CD4-positive, alpha-beta memory T cell (primary cell): Measurements from ENCODE around the gene RPL13A. TPM values are rescaled to one million over a fixed set of nuclear protein-coding genes. Genes with fewer than 3 reads are reported as not detected.
"Not testable (repeated sequence)": the region's sequence is repeated elsewhere in the genome, so short reads cannot be mapped to it uniquely, and the experiment has no call there.

Source experiments
- CTCF ChIA-PET: fragments of 350-600 bp; sonication (Branson Sonifier 250); formaldehyde crosslinking; loops from one replicate; lab custom pipeline; 2021; ENCODE audit warnings: inconsistent platforms; ENCODE audit not compliant: partially characterized antibody; lab: Charles Lee
- POLR2A ChIA-PET: fragments of 350-600 bp; sonication (Branson Sonifier 250); formaldehyde crosslinking; loops from one replicate; lab custom pipeline; 2021; ENCODE audit not compliant: partially characterized antibody; lab: Charles Lee
- DNase-seq, 5 donors: peaks; one replicate each; pipeline versions ENCODE4 v3.0.0 to v3.0.0-alpha.2; 2020 to 2022; ENCODE audit warnings: mixed read lengths in 1 of 5
- H3K27ac ChIP-seq: one replicate; pipeline ENCODE4 v1.7.0; 2013; ENCODE audit warnings: low read depth, low read length
- H3K27me3 ChIP-seq: 2 replicates; pipeline ENCODE4 v1.7.0; 2013; ENCODE audit warnings: mild to moderate bottlenecking, low read length, moderate library complexity; ENCODE audit not compliant: insufficient read depth
- H3K36me3 ChIP-seq: 2 replicates; pipeline ENCODE4 v1.7.0; 2013; ENCODE audit warnings: mild to moderate bottlenecking, low read length, moderate library complexity; ENCODE audit not compliant: insufficient read depth
- H3K4me1 ChIP-seq: 2 replicates; pipeline ENCODE4 v1.7.0; 2013; ENCODE audit warnings: mild to moderate bottlenecking, low read length, moderate library complexity; ENCODE audit not compliant: insufficient read depth
- H3K4me3 ChIP-seq, 2 donors: one replicate each; pipeline ENCODE4 v1.7.0; 2013; ENCODE audit warnings: low read length in 2 of 2, mild to moderate bottlenecking in 1 of 2
- H3K9me3 ChIP-seq, 2 donors: one replicate each; pipeline ENCODE4 v1.7.0; 2013; ENCODE audit warnings: low read length in 2 of 2, control low read depth in 1 of 2; ENCODE audit not compliant: control insufficient read depth in 1 of 2
- H3K27ac Mint-ChIP-seq, 7 donors: one replicate each; pipeline ENCODE4 v1.8.0; 2020 to 2021; ENCODE audit warnings: mixed read lengths in 7 of 7, mild to moderate bottlenecking in 6 of 7, inconsistent platforms in 3 of 7, moderate library complexity in 3 of 7
- H3K27me3 Mint-ChIP-seq, 2 donors: one replicate each; pipeline ENCODE4 v1.8.0; 2020 to 2021; ENCODE audit warnings: mixed read lengths in 2 of 2
- H3K36me3 Mint-ChIP-seq, 2 donors: one replicate each; pipeline ENCODE4 v1.8.0; 2020 to 2021; ENCODE audit warnings: mixed read lengths in 2 of 2, inconsistent platforms in 1 of 2, mild to moderate bottlenecking in 1 of 2
- H3K4me1 Mint-ChIP-seq, 4 donors: one replicate each; pipeline ENCODE4 v1.8.0; 2020 to 2021; ENCODE audit warnings: mixed read lengths in 4 of 4, mild to moderate bottlenecking in 1 of 4
- H3K4me3 Mint-ChIP-seq, 8 donors: one replicate each; pipeline ENCODE4 v1.8.0; 2020 to 2021; ENCODE audit warnings: mixed read lengths in 8 of 8, mild to moderate bottlenecking in 7 of 8, moderate library complexity in 6 of 8, inconsistent platforms in 3 of 8
- H3K9me3 Mint-ChIP-seq, 8 donors: one replicate each; pipeline ENCODE4 v1.8.0; 2020 to 2021; ENCODE audit warnings: mixed read lengths in 8 of 8, mild to moderate bottlenecking in 5 of 8, inconsistent platforms in 3 of 8, moderate library complexity in 1 of 8
- intact Hi-C: fragments of 100-400 bp; cut with micrococcal nuclease; formaldehyde crosslinking; loops from one replicate; pipeline ENCODE4 v1.15.1; 2023
- polyA plus RNA-seq, 2 donors: library from polyadenylated mRNA; unstranded; fragments of 300-500 nt; fragmentation: Illumina TruSeq; gene quantifications; one replicate each; pipeline ENCODE4 v1.2.3, GENCODE V29; 2021
- total RNA-seq, 2 experiments: library from RNA; stranded (reverse); gene quantifications; one replicate each; pipeline ENCODE4 v1.2.3, GENCODE V29; 2021

RPL13A gene
- total and polyA plus RNA-seq, 4 experiments from 2014 or later = 1,827 to 5,661 (median 4,281) TPM

- Histone ChIP-seq H3K4me1 (peaks cover 68% of the 10 kb centered on the region), H3K4me3 (no peak overlapping the region), H3K36me3 (peaks cover under 1% of the 10 kb centered on the region), H3K27ac (peak overlapping the region; percentile 75), H3K9me3 (no peaks in the 10 kb centered on the region), H3K27me3 (no peaks in the 10 kb centered on the region)
- intact Hi-C loops = loop anchor here (1.0 to 2.0 kb wide), 2 partner anchors 27 to 244 kb away; no protein-coding TSS in a partner anchor
- peaks cover 9 to 15% of the 10 kb centered on the region in 2 donors for H3K36me3 Mint-ChIP-seq
- H3K4me1 Mint-ChIP-seq = peaks cover 24 to 65% (median 40%) of the 10 kb centered on the region in 4 donors
- ChIA-PET POLR2A (interaction anchor here (0.6 to 6.2 kb wide), 28 partner anchors 13 to 244 kb away, joined by 3 to 222 read pairs (median 4); partner anchors contain the start of genes ALDH16A1, CD37, KASH5 and PIH1D1), CTCF (interaction anchor here (0.7 to 6.0 kb wide), 19 partner anchors 8 to 244 kb away, joined by 3 to 227 read pairs (median 6); partner anchors contain the start of genes ALDH16A1, PIH1D1, PRR12 and RPS11)
- DNase-seq = no peak
- peak overlapping the region in 7 of 8 donors; percentile 12 to 81 (median 52) for H3K4me3 Mint-ChIP-seq
- H3K27me3 Mint-ChIP-seq = no peaks in the 10 kb centered on the region
- H3K27ac Mint-ChIP-seq = peak overlapping the region; percentile 94 to 100 (median 100)
- peaks cover 0 to 3% (median 0%) of the 10 kb centered on the region in 8 donors for H3K9me3 Mint-ChIP-seq
These were observed 16.8 kb upstream of the RPL13A start for GRCh38 chr19:49470615-49470978.

GRCh38 chr19:49472936-49473335, 14.5 kb upstream of the RPL13A start:
- peaks cover 20 to 26% of the 10 kb centered on the region in 2 donors for H3K36me3 Mint-ChIP-seq

GRCh38 chr19:49473501-49473867, 13.9 kb upstream of the RPL13A start:
- ChIA-PET CTCF (interaction anchor here (0.6 to 6.0 kb wide), 35 partner anchors 9 to 248 kb away, joined by 3 to 227 read pairs (median 4); partner anchors contain the start of genes ALDH16A1, CD37, KASH5 and PIH1D1), POLR2A (interaction anchor here (0.6 to 6.2 kb wide), 20 partner anchors 9 to 205 kb away, joined by 3 to 222 read pairs (median 5); partner anchors contain the start of genes ALDH16A1, BCL2L12, IRF3 and NOSIP)
- H3K36me3 Mint-ChIP-seq = peaks cover 20 to 26% of the 10 kb centered on the region in 2 donors
- H3K4me3 Mint-ChIP-seq = peak overlapping the region; percentile 90 to 99 (median 94)
- Histone ChIP-seq H3K27ac (peak overlapping the region; percentile 96), H3K36me3 (peaks cover 16% of the 10 kb centered on the region), H3K4me1 (peaks cover 65% of the 10 kb centered on the region), H3K4me3 (peak overlapping the region; percentile 44 to 94)
- H3K9me3 Mint-ChIP-seq, H3K27me3 Mint-ChIP-seq, intact Hi-C loops, H3K27me3 ChIP-seq, DNase-seq, H3K9me3 ChIP-seq: not testable (repeated sequence)
- peaks cover 31 to 71% (median 51%) of the 10 kb centered on the region in 4 donors for H3K4me1 Mint-ChIP-seq
- H3K27ac Mint-ChIP-seq = peak overlapping the region; percentile 91 to 99 (median 97)

More at GRCh38 chr19:49472936-49473335, 14.5 kb upstream of the RPL13A start:
- Histone ChIP-seq H3K27ac (peak overlapping the region; percentile 96), H3K4me3 (peak overlapping the region in 1 of 2 donors; percentile 8), H3K4me1 (peaks cover 71% of the 10 kb centered on the region), H3K27me3 (no peaks in the 10 kb centered on the region), H3K9me3 (no peaks in the 10 kb centered on the region), H3K36me3 (peaks cover 16% of the 10 kb centered on the region)
- H3K9me3 Mint-ChIP-seq = peaks cover 0 to 3% (median 0%) of the 10 kb centered on the region in 8 donors
- H3K4me3 Mint-ChIP-seq = peak overlapping the region; percentile 61 to 99 (median 94)
- peak overlapping the region; percentile 91 to 99 (median 97) for H3K27ac Mint-ChIP-seq
- ChIA-PET POLR2A (interaction anchor here (0.6 to 6.2 kb wide), 18 partner anchors 12 to 205 kb away, joined by 3 to 222 read pairs (median 6); partner anchors contain the start of genes ALDH16A1, BCL2L12, IRF3 and NOSIP), CTCF (interaction anchor here (0.6 to 6.0 kb wide), 29 partner anchors 10 to 247 kb away, joined by 3 to 227 read pairs (median 4); partner anchors contain the start of genes ALDH16A1, DKKL1, KASH5 and PIH1D1)
- H3K27me3 Mint-ChIP-seq = no peaks in the 10 kb centered on the region
- peaks cover 31 to 73% (median 51%) of the 10 kb centered on the region in 4 donors for H3K4me1 Mint-ChIP-seq
- DNase-seq = no peak
- intact Hi-C loops = no loop called here

GRCh38 chr19:49473868-49474541, 13.4 kb upstream of the RPL13A start, which contains the start of gene FLT3LG:
TSS of gene FLT3LG (plus strand) at chr19:49474215. CDS start at chr19:49474640, 425 bp downstream.
- Histone ChIP-seq H3K4me3 (peak within 1 kb of the TSS; percentile 77 to 94), H3K27me3 (no peaks in the 10 kb centered on the region), H3K27ac (peak within 1 kb of the TSS; percentile 96), H3K36me3 (peaks cover 16% of the 10 kb centered on the region), H3K9me3 (no peaks in the 10 kb centered on the region), H3K4me1 (peaks cover 64% of the 10 kb centered on the region)
- Mint-ChIP-seq H3K27ac (peak within 1 kb of the TSS; percentile 91 to 99 (median 98)), H3K36me3 (peaks cover 16 to 25% of the 10 kb centered on the region in 2 donors), H3K9me3 (peaks cover 0 to 3% (median 0%) of the 10 kb centered on the region in 8 donors), H3K4me1 (peaks cover 27 to 71% (median 46%) of the 10 kb centered on the region in 4 donors), H3K27me3 (no peaks in the 10 kb centered on the region), H3K4me3 (peak within 1 kb of the TSS; percentile 90 to 99 (median 94))
- ChIA-PET POLR2A (interaction anchor here (0.6 to 6.2 kb wide), 19 partner anchors 9 to 204 kb away, joined by 3 to 222 read pairs (median 5); partner anchors contain the start of genes ALDH16A1, NOSIP, PIH1D1 and RPL13A), CTCF (interaction anchor here (0.6 to 6.0 kb wide), 33 partner anchors 8 to 248 kb away, joined by 3 to 227 read pairs (median 4); partner anchors contain the start of genes ALDH16A1, CD37, KASH5 and PIH1D1)
- intact Hi-C loops = loop anchor here (1.0 to 2.0 kb wide), 7 partner anchors 13 to 207 kb away; partner anchors contain the start of genes ALDH16A1 and RPL13A
- peak; percentile 96 to 97 (median 97) for DNase-seq

- Mint-ChIP-seq H3K4me3 (peak overlapping the region; percentile 90 to 99 (median 94)), H3K36me3 (peaks cover 16 to 23% of the 10 kb centered on the region in 2 donors), H3K9me3 (no peaks in the 10 kb centered on the region), H3K27ac (peak overlapping the region; percentile 91 to 99 (median 98)), H3K4me1 (peaks cover 25 to 69% (median 43%) of the 10 kb centered on the region in 4 donors), H3K27me3 (no peaks in the 10 kb centered on the region)
- no peak for DNase-seq
- intact Hi-C loops = loop anchor here (1.0 to 2.0 kb wide), 7 partner anchors 13 to 208 kb away; partner anchors contain the start of genes ALDH16A1 and RPL13A
- POLR2A ChIA-PET = interaction anchor here (1.2 to 4.8 kb wide), 10 partner anchors 10 to 204 kb away, joined by 3 to 79 read pairs (median 10); partner anchors contain the start of genes NOSIP and RPL13A
- Histone ChIP-seq H3K9me3 (no peaks in the 10 kb centered on the region), H3K27ac (peak overlapping the region; percentile 96), H3K4me3 (peak overlapping the region; percentile 77 to 94), H3K36me3 (peaks cover 16% of the 10 kb centered on the region), H3K4me1 (peaks cover 65% of the 10 kb centered on the region), H3K27me3 (no peaks in the 10 kb centered on the region)
- CTCF ChIA-PET = interaction anchor here (1.0 to 6.0 kb wide), 10 partner anchors 14 to 206 kb away, joined by 3 to 227 read pairs (median 10); partner anchors contain the start of genes ALDH16A1, CD37, PIH1D1 and PRMT1
These were observed 12.9 kb upstream of the RPL13A start for GRCh38 chr19:49474542-49474924.

GRCh38 chr19:49475191-49475917, 12.1 kb upstream of the RPL13A start:
- peaks cover 16 to 27% of the 10 kb centered on the region in 2 donors for H3K36me3 Mint-ChIP-seq
- H3K36me3 ChIP-seq = peaks cover 22% of the 10 kb centered on the region
- POLR2A ChIA-PET = interaction anchor here (0.6 to 4.8 kb wide), 15 partner anchors 8 to 310 kb away, joined by 3 to 79 read pairs (median 4); partner anchors contain the start of genes ALDH16A1, PIH1D1, PRMT1 and RPL13A
- CTCF ChIA-PET = interaction anchor here (0.8 to 2.2 kb wide), 19 partner anchors 9 to 202 kb away, joined by 3 to 14 read pairs (median 5); partner anchors contain the start of genes ALDH16A1 and PRMT1
- H3K4me3 ChIP-seq = peak overlapping the region; percentile 77 to 94
- H3K9me3 Mint-ChIP-seq = no peaks in the 10 kb centered on the region
- peak in 2 of 5 donors; percentile 26 to 32 for DNase-seq
- intact Hi-C loops = loop anchor here (2.0 kb wide), 1 partner anchor 209 kb away; no protein-coding TSS in a partner anchor
- H3K4me1 ChIP-seq = peaks cover 65% of the 10 kb centered on the region
- H3K4me1 Mint-ChIP-seq = peaks cover 20 to 67% (median 36%) of the 10 kb centered on the region in 4 donors
- H3K4me3 Mint-ChIP-seq = peak overlapping the region; percentile 90 to 99 (median 94)
- H3K9me3 ChIP-seq = no peaks in the 10 kb centered on the region
- H3K27me3 Mint-ChIP-seq = no peaks in the 10 kb centered on the region
- H3K27ac ChIP-seq = peak overlapping the region; percentile 96
- no peaks in the 10 kb centered on the region for H3K27me3 ChIP-seq
- H3K27ac Mint-ChIP-seq = peak overlapping the region; percentile 91 to 99 (median 98)
